Inferior parietal cortex (tissue), 1 donor: Measurements from ENCODE around the gene NOS2.
"Not testable (repeated sequence)": the region's sequence is repeated elsewhere in the genome, so short reads cannot be mapped to it uniquely, and the experiment has no call there.

Experiments used
- DNase-seq: peaks from one replicate; pipeline ENCODE4 v3.0.0-alpha.2; 2016; ENCODE audit errors: extremely low spot score

NOS2 gene

DNA sequence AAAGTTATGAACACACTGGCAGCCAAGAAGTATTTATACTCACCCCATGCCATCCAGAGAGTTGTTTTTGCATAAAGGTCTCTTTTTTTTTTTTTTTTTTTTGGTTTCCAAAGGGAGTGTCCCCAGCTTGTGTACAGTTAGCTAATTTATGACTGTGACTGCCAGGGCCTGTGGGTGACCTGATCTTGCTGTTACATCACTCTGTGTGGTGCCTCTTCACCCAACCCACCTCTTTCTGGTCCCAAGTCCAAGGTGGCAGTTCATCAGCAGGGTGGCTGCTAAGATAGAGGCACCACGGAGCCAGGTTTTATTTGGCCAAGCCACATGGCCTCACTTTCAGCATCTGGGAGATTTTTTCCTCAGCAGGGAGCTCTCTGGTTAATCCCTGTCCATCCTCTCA, at the start of gene NOS2:
Gene NOS2 (minus strand): TSS at position 8 of the 400 bp plus-strand sequence. CDS start 1,720 bp downstream, outside the sequence.
- DNase-seq, result no peak

DNA sequence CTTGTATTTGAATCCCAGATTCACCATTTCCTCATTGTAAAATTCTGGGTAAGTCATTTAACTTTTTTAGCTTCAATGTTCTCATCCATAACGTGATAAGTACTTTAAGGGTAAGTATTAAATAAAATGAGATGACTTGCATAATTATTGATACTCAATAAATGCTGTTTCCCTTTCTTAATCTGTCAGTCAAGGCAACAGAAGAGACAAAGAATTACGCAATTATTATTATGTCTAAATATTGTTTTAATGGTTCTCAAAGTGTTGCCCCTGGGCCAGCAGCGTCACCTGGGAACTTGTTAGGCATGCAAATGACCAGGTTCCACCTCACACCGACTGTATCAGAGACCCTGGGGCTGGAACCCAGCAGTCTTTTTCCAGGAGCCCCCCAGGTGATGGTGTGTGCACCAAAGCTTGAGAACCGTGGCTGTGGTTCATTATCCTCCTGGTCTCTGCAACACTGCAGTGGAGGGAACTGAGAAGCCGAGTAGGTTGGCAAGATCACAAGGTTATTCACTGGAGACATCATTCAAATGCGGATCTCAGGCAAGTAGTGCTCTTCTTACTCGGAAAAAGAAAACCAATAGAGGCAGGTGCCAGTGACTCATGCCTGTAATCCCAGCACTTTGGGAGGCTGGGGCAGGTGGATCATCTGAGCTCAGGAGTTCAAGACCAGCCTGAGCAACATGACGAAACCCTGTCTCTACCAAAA, 49.3 kb upstream of the NOS2 start:
- no peak for DNase-seq

DNA sequence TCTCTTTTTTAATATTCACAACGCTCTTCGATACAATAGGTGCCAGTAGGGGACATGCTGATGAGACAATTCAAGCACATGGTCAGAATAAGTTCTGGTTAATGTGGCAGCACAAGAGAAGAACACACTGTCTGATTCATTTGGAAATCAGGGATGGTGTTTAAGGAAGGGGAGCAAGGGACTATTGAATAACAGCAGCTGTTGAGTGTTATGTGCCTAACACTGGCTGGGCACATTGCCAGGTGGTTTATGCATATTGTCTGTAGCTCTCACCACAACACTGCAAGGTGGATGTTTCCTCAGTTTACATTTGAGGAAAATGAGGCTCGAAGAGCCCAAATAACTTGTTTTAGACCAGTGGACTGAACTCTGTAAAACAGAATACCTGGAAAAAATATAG, 48.6 kb upstream of the NOS2 start:
- no peak for DNase-seq

DNA sequence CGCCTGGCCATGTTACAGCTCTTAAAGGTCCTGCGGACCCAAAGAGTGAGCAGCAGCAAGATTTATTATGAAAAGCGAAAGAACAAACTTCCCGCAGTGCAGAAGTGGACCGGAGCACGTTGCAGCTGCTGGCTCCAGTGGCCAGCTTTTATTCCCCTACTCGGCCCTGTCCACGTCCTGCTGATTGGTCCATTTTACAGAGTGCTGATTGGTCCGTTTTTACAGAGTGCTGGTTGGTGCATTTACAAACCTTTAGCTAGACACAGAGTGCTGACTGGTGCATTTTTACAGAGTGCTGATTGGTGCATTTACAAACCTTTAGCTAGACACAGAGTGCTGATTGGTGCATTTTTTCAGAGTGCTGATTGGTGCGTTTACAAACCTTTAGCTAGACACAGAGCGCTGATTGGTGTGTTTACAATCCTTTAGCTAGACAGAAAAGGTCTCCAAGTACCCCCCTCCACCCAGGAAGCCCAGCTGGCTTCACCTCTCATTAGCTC, 46.5 kb upstream of the NOS2 start:
- not testable (repeated sequence) for DNase-seq

DNA sequence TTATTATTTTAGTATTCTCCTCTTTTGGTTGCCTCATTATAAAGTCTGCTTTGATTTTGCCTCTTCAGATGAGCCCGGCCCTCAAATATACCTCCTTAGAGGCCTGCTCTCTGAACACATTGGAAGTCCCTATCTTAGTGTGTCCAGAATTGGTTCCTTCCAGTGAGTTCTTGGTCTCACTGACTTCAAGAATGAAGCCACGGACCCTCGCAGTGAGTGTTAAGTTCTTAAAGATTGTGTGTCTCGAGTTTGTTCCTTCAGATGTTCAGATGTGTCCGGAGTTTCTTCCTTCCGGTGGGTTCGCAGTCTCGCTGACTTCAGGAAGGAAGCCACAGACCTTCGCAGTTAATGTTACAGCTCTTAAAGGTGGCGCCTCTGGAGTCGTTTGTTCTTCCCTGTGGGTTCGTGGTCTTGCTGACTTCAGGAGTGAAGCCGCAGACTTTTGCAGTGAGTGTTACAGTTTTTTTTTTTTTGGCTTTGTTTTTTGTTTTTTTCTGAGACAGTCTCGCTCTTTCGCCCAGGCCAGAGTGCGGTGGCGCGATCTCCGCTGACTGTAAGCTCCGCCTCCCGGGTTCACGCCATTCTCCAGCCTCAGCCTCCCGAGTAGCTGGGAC, 45.8 kb upstream of the NOS2 start:
- DNase-seq, result no peak

DNA sequence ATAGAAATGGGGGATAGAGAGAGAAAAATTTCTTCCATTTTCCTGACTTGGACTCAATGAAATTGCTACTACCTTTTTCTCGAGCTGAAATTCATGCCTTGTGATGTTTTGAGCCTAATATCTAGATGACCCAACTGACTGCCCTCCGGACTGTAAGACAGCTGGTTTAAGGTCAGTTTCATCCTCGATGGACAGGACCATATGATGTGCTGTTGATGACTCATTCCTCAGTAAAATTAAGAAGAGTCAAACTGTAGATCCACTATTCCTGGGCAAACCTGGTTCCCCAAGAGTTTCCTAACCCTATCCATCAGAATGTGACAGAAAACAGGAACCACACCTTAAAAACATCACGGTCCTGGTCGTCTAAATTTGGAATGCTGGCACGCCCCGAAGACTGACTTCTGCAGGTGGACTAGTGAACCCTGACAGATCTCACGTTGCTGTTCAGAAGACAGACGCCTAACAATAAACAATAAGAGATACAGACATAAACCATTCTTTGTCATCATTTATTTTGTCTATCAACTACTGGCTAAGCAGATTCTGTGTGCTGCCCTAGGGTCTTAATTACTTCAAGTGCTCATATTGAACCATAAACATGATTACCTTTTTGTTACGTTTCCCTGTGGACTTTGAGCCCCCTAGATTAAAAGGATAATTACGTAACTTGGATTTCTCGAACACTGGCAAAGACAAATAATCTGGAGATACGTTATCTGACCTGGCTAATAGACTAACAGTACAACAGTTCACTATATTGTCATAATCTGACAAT, 45.1 kb upstream of the NOS2 start:
- no peak for DNase-seq

DNA sequence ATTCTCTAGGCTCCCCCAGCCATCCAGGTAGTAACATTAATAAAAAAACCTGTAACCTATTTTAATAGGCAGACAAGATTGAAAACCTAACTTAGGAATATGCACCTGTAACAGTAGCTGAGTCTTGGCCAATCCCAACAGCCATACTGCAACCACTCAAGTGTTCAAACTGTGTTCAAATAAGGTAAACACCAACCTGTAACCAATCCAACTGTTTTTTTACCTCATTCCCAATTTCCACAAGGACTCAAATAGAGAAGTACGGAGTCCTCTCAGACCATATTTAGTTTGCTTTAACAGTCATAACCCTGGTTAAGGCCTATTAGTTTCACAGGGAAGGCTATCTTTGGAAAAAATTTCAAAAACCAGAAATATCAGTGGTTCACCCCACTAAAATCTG, 40.4 kb upstream of the NOS2 start:
- DNase-seq, result no peak

DNA sequence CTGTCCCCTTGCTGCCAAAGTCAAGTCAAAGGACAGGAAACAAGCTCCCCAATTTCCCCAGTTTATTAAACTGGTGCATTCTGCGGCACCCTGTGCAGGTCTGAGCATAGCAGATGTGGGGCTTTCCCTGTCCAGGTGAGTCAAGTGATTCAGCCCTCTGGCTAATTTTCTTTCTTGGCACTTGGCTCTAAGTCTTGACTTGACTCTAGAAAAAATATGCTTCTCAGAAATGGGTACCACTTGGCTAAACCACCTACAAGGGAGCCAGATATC, 40.0 kb upstream of the NOS2 start:
- not testable (repeated sequence) for DNase-seq

DNA sequence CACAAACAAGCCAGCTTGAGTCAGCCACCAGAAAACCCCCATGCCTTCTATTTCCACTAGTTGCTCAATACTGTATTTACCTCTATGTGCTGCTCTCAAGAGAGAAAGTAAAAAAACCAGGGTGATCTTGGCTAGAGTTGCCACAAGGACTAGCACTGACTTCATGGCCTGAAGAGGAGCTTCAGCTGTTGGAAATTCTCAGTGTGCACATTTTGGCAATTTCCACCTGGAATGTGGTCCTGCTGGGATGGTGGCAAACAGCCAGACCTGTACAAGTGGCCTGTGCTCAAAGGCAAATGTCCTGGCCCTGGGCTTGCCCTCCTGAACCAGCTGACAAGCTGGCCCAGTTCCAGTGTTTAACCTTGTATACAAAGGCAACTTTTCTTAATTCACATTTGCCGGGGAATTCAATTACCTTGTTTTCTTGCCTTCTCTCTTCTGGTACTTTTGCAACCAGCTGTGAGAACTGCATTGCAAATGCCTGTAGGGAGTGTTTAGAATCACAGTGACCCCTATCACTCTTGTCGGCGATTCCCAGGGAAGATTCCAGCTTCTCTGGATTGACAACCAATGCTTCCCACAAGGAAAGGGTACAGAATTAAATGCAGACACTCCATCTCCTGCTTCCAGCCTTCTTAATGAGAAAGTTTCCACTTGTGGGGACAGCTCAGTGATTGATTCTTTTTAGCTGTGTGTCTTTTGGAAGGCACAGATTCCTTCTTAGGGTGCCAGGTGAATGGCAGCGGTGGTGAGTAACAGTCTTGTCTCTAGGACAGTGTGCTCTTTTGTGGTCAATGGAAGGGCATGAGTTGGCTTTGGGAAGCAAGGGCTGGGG, 39.5 kb upstream of the NOS2 start:
- not testable (repeated sequence) for DNase-seq

DNA sequence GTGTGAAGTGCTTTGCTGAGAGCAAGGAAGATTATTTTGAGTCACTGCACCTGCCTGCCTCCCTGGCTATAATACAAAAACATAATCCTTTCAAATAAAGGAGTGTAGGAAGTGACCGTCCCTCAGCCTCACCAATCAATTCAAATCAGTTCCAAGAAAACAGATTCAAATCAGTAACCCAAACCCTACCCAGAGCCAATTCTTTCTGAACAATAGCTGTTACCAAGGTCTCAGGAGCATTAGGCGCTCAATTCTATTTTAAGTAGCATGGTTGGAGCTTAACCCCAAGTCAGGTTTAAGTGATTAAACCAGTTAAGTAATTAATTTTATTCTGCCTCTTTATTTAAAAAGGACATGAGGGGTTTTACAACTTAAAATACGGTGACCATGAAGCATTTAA, 38.3 kb upstream of the NOS2 start:
- not testable (repeated sequence) for DNase-seq

DNA sequence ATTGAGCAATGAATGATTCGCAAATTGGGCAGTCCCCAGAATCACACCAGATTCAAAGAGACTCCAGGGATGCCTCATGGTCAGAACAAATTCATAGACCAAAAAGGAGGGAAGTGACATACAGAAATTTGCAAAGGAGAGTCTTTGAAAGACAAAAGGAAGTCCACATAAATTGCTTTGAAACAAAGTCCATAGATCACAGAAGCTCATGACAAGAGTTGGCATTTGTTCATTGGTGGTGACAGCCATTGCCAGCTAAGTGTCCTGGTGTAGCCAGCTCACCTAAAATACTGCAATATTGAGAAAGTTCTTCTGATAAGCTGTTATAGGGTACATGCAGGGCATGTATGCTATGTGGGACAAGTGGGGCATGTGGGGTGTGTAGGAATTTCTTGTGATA, 37.4 kb upstream of the NOS2 start:
- DNase-seq, result not testable (repeated sequence)

DNA sequence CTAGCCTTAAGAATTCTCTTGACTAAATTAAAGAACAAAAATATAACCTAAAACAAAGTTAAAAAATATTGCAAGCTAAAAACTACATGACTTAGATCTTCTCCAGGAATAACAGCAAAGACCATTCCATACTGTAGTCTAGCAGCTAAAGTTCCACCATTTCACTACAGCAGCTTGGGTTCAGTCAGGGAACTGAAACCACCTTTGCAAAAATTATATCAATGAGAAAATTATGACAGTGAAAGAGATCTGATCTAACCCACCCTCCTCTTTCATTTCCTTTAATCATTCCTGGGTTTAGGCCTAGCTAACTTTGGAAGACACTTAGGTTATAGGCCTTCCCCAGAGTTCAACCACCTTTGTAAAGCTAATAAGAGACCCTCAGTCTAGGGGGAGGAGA, 36.3 kb upstream of the NOS2 start:
- DNase-seq, result no peak

DNA sequence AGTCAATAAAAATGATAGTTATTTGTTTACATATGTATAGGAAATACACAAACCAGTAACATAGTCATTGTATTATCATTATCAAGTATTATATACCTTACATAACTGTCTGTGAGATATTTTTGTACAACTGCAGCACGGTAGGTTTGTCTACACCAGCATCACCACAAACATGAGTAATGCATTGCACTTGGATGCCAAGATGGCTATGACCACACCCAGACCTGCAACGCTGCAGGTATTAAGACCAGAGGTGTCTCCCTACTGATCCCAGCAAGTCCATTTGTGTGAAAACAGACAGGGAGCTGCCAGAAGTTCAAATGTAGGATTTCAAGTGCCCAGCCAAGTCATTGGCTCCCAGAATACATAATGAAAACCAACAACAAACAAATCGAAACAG, 34.2 kb upstream of the NOS2 start:
- no peak for DNase-seq

DNA sequence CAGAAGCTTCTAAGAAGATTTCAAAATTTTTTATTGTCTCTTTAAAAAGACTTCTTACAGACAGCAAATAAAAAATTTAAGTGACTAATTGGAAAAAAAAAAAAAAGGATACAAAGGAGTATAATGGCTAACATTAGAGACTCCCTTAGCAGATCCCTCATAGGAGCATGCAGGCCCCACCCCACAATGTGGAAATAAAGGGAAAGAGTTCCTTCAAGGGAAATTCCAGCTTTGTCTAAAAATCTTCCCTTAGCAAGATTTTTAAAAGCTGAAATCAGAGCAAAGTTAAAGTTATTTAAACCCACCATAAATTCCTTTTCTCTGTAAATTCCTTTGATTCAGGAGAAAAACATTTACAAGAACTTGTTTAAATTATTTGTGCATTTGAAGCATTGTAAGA, 32.5 kb upstream of the NOS2 start:
- DNase-seq, result no peak

DNA sequence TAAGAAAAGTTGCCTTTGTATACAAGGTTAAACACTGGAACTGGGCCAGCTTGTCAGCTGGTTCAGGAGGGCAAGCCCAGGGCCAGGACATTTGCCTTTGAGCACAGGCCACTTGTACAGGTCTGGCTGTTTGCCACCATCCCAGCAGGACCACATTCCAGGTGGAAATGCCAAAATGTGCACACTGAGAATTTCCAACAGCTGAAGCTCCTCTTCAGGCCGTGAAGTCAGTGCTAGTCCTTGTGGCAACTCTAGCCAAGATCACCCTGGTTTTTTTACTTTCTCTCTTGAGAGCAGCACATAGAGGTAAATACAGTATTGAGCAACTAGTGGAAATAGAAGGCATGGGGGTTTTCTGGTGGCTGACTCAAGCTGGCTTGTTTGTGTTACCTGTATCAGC, 29.6 kb upstream of the NOS2 start:
- not testable (repeated sequence) for DNase-seq

DNA sequence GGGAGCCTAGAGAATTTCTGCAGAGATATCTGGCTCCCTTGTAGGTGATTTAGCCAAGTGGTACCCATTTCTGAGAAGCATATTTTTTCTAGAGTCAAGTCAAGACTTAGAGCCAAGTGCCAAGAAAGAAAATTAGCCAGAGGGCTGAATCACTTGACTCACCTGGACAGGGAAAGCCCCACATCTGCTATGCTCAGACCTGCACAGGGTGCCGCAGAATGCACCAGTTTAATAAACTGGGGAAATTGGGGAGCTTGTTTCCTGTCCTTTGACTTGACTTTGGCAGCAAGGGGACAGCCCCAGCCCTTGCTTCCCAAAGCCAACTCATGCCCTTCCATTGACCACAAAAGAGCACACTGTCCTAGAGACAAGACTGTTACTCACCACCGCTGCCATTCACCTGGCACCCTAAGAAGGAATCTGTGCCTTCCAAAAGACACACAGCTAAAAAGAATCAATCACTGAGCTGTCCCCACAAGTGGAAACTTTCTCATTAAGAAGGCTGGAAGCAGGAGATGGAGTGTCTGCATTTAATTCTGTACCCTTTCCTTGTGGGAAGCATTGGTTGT, 28.9 kb upstream of the NOS2 start:
- not testable (repeated sequence) for DNase-seq

DNA sequence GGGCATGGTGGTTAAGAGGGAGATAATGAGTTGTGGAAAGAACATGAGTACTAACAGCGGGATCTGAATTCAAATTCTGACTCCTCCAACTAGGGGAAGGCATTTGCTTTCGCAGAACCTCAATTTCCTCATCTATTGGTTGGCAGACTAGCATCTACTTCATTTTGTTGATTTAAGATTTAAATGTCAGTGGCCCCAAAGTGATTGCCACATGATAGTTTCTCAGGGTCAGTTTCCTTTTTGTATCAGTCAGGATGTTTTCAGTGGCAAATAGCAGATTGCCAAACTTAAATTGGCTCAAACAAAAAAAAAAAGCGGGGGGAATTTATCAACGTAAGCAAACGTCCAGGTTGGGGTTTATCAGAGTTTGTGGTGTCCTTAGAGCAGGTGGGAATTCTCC, 25.1 kb upstream of the NOS2 start:
- DNase-seq, result no peak

DNA sequence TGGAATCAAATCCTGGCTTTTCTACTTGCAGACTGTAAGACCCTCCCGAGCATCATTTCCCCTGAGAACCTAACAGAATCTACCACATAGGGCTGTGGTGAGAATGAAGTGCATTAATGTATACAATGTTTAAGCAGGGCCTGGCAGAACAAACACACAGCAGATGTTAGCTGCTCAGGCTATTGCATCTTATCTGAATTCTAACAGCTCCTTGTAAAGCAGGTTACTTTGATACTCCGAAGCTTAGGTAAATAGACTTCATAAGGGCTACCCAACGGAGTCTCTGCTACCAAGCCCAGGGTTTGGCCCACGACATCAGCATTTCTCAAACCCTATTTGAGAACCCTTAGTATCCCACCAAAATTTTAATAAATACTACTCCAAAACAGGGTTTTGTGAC, 24.4 kb upstream of the NOS2 start:
- no peak for DNase-seq

DNA sequence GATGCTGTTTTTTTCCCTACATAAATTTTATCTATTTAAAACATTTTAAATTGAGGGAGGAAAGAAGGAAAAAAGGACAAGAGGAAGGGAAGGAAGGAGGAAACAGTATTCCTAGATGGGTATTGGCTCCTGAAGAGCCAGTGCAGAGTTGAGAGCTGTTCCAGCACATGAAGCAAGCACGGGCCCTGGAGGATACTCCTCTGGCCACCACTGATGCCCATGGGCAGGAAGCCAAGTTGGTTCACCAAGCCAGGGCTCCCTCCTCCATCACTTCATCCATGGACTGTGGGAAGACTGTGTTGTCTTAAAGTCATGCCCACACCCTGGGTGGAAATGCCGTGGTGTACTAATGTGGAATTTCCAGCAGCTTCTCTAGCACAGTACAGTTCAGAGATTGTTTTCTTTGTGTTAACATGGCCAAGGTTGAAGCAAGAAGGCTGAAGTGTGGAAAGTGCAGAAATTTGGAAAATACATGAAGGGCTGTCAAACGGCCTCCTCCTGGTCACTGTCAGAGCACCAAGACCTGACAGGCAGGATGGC, 23.9 kb upstream of the NOS2 start:
- DNase-seq, result no peak

DNA sequence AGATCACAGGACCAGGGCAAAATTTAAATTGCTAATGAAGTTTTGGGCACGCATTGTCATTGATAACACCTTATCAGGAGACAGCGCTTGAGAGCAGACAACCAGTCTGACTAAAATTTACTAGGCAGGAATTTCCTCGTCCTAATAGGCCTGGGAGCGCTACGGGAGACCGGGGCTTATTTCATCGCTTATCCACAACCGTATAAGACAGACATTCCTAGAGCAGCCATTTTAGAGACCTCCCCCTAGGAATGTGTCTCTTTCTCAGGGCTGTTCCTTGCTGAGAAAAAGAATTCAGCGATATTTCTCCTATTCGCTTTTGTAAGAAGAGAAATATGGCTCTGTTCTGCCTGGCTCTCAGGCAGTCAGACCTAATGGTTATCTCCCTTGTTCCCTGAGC, 21.8 kb upstream of the NOS2 start:
- not testable (repeated sequence) for DNase-seq

DNA sequence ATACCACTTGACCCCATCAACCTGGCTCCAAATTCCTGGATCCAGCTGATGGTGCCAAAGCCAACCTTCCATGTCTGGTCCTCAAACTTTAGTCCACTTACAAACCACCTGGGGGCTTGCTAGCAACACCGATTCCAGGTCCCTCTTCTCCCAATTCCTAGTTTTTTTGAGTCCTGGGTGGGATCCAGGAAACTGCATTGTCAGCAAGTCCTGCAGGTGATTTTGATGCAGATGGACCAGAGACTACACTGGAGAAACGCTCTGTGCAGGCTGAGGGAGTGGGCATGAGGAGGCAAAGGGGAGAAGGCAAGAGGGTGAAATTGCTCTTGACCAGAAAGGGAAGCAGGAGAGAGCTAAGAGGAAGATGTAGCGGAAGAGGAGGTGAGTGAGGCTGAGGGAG, 21.0 kb upstream of the NOS2 start:
- DNase-seq, result no peak
